Calu3 (cell line): ENCODE data around the gene EMP2. TPM values are rescaled to one million over a fixed set of nuclear protein-coding genes. Genes with fewer than 3 reads are reported as not detected.
A peak's percentile ranks its signal among the peaks of the same experiment; 100 is the strongest.
"Not testable (repeated sequence)": the region's sequence is repeated elsewhere in the genome, so short reads cannot be mapped to it uniquely, and the experiment has no call there.

ENCODE experiments used
- BruUV-seq: library from RNA; stranded (reverse); fragments of 400-500 nt; replicated peaks from 2 replicates; lab custom pipeline; 2021; lab: Mats Ljungman, UMichigan
- CTCF ChIA-PET: fragments of 300-600 bp; sonication (Branson Sonifier 250); formaldehyde crosslinking; loops from one replicate; lab custom pipeline; 2022; ENCODE audit warnings: antibody characterized with exemption; lab: Charles Lee
- DNase-seq: peaks from one replicate; pipeline ENCODE4 v3.0.0; 2022
- H3K27ac Mint-ChIP-seq: one replicate; pipeline ENCODE4 v1.8.0; 2022; ENCODE audit warnings: mixed read lengths; ENCODE audit not compliant: unreplicated experiment
- H3K27me3 Mint-ChIP-seq: one replicate; pipeline ENCODE4 v1.8.0; 2022; ENCODE audit warnings: mixed read lengths; ENCODE audit not compliant: unreplicated experiment
- H3K36me3 Mint-ChIP-seq: one replicate; pipeline ENCODE4 v1.8.0; 2022; ENCODE audit warnings: mild to moderate bottlenecking, moderate library complexity, mixed read lengths; ENCODE audit not compliant: insufficient read depth, unreplicated experiment
- H3K4me1 Mint-ChIP-seq: one replicate; pipeline ENCODE4 v1.8.0; 2022; ENCODE audit warnings: mild to moderate bottlenecking, low read depth, mixed read lengths; ENCODE audit not compliant: unreplicated experiment
- H3K4me3 Mint-ChIP-seq: one replicate; pipeline ENCODE4 v1.8.0; 2022; ENCODE audit warnings: mild to moderate bottlenecking, low read depth, moderate library complexity, mixed read lengths; ENCODE audit not compliant: unreplicated experiment
- H3K9me3 Mint-ChIP-seq: one replicate; pipeline ENCODE4 v1.8.0; 2022; ENCODE audit warnings: low read depth, mixed read lengths; ENCODE audit not compliant: unreplicated experiment
- intact Hi-C: fragments of 100-400 bp; cut with micrococcal nuclease; formaldehyde crosslinking; loops from one replicate; pipeline ENCODE4 v1.10.0; 2022; ENCODE audit not compliant: unreplicated experiment
- total RNA-seq: library from RNA; stranded (reverse); gene quantifications from 2 replicates; pipeline ENCODE4 v1.2.3, GENCODE V29; 2022
- TF ChIP-seq, protein P1 (sequence below): fragments of 200-600 bp; IDR thresholded peaks from one replicate; pipeline ENCODE4 v1.8.0; 2022; ENCODE audit warnings: antibody characterized with exemption; ENCODE audit not compliant: unreplicated experiment

Gene EMP2
- total RNA-seq, 1 experiment from 2014 or later: 73.9 TPM

DNA sequence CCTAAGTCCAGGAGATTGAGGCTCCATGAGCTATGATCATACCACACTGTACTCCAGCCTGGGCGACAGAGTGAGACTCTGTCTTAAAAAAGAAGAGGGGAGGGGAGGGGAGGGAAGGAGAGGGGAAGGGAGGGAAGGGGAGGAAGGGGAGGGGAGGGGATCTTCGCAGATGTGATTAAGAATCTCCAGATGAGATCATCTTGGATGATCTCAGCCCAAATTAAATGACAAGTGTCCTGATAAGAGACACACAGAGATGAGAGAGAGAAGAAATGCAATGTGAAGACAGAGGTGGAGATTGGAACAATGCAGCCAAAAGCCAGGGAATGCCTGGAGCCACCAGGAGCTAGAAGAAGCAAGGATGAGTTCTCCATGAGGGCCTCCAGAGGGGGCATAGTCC, 70.1 kb downstream of the EMP2 start:
- no TSS peak for BruUV-seq
- Mint-ChIP-seq H3K27me3 (no peaks in the 10 kb centered on the region), H3K4me1 (peaks cover 9% of the 10 kb centered on the region), H3K4me3 (no peak overlapping the region), H3K9me3 (no peaks in the 10 kb centered on the region), H3K36me3 (no peaks in the 10 kb centered on the region), H3K27ac (no peak overlapping the region)
- CTCF ChIA-PET: interaction anchor here (0.6 to 1.6 kb wide), 4 partner anchors 17 to 328 kb away, joined by 3 to 26 read pairs (median 8); partner anchors contain the start of gene GRIN2A
- TF ChIP-seq, protein P1, sequence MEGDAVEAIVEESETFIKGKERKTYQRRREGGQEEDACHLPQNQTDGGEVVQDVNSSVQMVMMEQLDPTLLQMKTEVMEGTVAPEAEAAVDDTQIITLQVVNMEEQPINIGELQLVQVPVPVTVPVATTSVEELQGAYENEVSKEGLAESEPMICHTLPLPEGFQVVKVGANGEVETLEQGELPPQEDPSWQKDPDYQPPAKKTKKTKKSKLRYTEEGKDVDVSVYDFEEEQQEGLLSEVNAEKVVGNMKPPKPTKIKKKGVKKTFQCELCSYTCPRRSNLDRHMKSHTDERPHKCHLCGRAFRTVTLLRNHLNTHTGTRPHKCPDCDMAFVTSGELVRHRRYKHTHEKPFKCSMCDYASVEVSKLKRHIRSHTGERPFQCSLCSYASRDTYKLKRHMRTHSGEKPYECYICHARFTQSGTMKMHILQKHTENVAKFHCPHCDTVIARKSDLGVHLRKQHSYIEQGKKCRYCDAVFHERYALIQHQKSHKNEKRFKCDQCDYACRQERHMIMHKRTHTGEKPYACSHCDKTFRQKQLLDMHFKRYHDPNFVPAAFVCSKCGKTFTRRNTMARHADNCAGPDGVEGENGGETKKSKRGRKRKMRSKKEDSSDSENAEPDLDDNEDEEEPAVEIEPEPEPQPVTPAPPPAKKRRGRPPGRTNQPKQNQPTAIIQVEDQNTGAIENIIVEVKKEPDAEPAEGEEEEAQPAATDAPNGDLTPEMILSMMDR: no peak
- DNase-seq: no peak
- intact Hi-C loops: no loop called here

DNA sequence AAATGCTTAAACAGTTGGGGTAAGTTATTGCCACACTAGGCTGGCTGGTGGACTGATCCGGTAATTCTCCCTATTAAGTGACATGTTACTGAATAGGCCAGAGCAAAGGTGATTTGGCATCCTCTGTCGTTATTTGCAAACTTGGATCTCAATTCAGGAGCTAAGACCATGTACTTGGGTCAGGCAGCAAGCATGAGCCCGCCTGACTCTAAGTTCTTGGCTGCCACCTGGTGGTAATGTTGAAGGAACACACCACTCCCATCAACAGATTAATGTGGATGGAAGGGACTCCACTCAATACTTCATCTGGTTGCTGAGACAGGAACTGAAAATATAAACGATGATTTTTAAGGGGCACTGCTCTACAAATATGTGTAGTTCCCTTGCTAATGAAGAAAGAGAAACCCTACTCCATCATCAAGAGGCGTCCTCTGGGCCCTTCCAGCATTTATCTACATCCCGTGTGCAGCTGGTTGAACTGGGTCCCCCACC, 70.8 kb downstream of the EMP2 start:
- peak; percentile 87 for DNase-seq
- no peaks in the 10 kb centered on the region for H3K36me3 Mint-ChIP-seq
- intact Hi-C loops: loop anchor here (1.0 to 10.0 kb wide), 5 partner anchors 195 to 1347 kb away; no protein-coding TSS in a partner anchor
- H3K27me3 Mint-ChIP-seq: no peaks in the 10 kb centered on the region
- H3K9me3 Mint-ChIP-seq: peaks cover 3% of the 10 kb centered on the region
- CTCF ChIA-PET: interaction anchor here (0.6 to 1.6 kb wide), 9 partner anchors 17 to 1371 kb away, joined by 3 to 26 read pairs (median 4); partner anchors contain the start of gene GRIN2A
- BruUV-seq: no TSS peak
- no peak overlapping the region for H3K27ac Mint-ChIP-seq
- no peak overlapping the region for H3K4me3 Mint-ChIP-seq
- TF ChIP-seq, protein P1: peak; percentile 84
- peaks cover 7% of the 10 kb centered on the region for H3K4me1 Mint-ChIP-seq

DNA sequence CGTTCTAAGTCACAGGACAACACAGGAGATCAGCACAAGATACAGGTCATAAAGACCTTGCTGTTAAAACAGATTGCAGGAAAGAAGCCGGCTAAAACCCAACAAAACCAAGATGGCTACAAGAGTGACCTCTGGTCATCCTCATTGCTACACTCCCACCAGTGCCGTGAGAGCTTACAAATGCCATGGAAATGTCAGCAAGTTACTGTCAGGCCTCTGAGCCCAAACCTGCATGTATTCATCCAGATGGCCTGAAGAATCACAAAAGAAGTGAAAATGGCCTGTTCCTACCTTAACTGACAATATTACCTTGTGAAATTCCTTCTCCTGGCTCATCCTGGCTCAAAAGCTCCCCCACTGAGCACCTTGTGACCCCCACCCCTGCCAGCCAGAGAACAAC, 75.1 kb downstream of the EMP2 start:
- not testable (repeated sequence) for H3K4me3 Mint-ChIP-seq, H3K36me3 Mint-ChIP-seq, BruUV-seq, DNase-seq, H3K27me3 Mint-ChIP-seq, H3K9me3 Mint-ChIP-seq
- CTCF ChIA-PET: interaction anchor here (0.6 kb wide), 1 partner anchor 17 kb away, joined by 5 read pairs; no protein-coding TSS in a partner anchor
- peaks cover 12% of the 10 kb centered on the region for H3K4me1 Mint-ChIP-seq
- intact Hi-C loops: loop anchor here (5.0 to 10.0 kb wide), 3 partner anchors 858 to 1343 kb away; no protein-coding TSS in a partner anchor
- H3K27ac Mint-ChIP-seq: peak overlapping the region; percentile 42

DNA sequence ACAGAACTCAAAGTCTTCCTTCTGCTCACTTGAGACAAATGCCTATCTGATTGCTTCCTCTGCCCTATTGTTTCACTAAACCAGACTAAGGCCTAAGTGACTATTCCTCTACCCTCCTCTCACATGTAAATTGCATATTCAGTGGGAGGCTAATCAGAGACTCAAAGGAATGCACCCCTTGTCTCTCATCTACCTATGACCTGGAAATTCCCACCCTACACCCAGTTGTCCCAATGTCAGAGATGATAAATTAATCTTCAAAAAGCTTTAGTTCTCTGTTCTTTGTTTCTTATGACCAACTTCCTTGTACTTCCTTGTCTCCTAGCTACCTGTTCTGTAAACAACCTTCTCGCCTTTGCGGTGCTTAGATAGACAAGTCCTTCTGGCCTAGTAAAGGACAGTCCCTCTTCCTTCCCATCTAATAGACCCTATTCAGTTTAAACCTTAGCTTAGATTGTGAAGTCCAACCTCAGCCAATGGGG, 76.0 kb downstream of the EMP2 start:
- no peaks in the 10 kb centered on the region for H3K36me3 Mint-ChIP-seq
- peaks cover 5% of the 10 kb centered on the region for H3K9me3 Mint-ChIP-seq
- BruUV-seq: no TSS peak
- CTCF ChIA-PET: interaction anchor here (0.6 to 0.8 kb wide), 4 partner anchors 50 to 1501 kb away, joined by 3 to 5 read pairs (median 3); no protein-coding TSS in a partner anchor
- H3K27me3 Mint-ChIP-seq: no peaks in the 10 kb centered on the region
- no peak overlapping the region for H3K4me3 Mint-ChIP-seq
- TF ChIP-seq, protein P1: no peak
- DNase-seq: peak; percentile 17
- H3K4me1 Mint-ChIP-seq: peaks cover 12% of the 10 kb centered on the region
- peak overlapping the region; percentile 54 for H3K27ac Mint-ChIP-seq
- intact Hi-C loops: loop anchor here (10.0 kb wide), 1 partner anchor 1240 kb away; no protein-coding TSS in a partner anchor
